GM18499 (cell line): ENCODE measurements around the gene RAB20.

Experiments used
- ATAC-seq: cut with Tn5 transposase; IDR thresholded peaks from one replicate; pipeline ENCODE4 v1.9.1; 2021; ENCODE audit warnings: moderate number of reproducible peaks; ENCODE audit not compliant: insufficient read depth, unreplicated experiment

Gene RAB20

GRCh38 chr13:110556224-110556606 is 5.3 kb downstream of the RAB20 start:
- ATAC-seq = no peak

- no peak for ATAC-seq
Observed at GRCh38 chr13:110555601-110556223, 5.8 kb downstream of the RAB20 start.

GRCh38 chr13:110554946-110555345 is 6.6 kb downstream of the RAB20 start:
- ATAC-seq = no peak

GRCh38 chr13:110554227-110554836 is 7.2 kb downstream of the RAB20 start:
- no peak for ATAC-seq

GRCh38 chr13:110553417-110553816 is 8.1 kb downstream of the RAB20 start:
- no peak for ATAC-seq

GRCh38 chr13:110552767-110553166 is 8.8 kb downstream of the RAB20 start:
- no peak for ATAC-seq

- no peak for ATAC-seq
Observed at GRCh38 chr13:110551284-110551683, 10.2 kb downstream of the RAB20 start.

GRCh38 chr13:110549795-110550160 is 11.7 kb downstream of the RAB20 start:
- no peak for ATAC-seq

GRCh38 chr13:110548891-110549794 is 12.4 kb downstream of the RAB20 start:
- ATAC-seq = no peak

- ATAC-seq = no peak
Observed at GRCh38 chr13:110546926-110547325, 14.6 kb downstream of the RAB20 start.

- no peak for ATAC-seq
Observed at GRCh38 chr13:110546378-110546777, 15.1 kb downstream of the RAB20 start.

GRCh38 chr13:110542169-110542796 is 19.2 kb downstream of the RAB20 start:
- no peak for ATAC-seq

GRCh38 chr13:110541526-110541920 is 20.0 kb downstream of the RAB20 start:
- ATAC-seq = no peak

GRCh38 chr13:110540871-110541525 is 20.5 kb downstream of the RAB20 start:
- ATAC-seq = no peak

- no peak for ATAC-seq
Observed at GRCh38 chr13:110539894-110540293, 21.6 kb downstream of the RAB20 start.

- ATAC-seq = no peak
Observed at GRCh38 chr13:110538632-110539031, 22.9 kb downstream of the RAB20 start.

- no peak for ATAC-seq
Observed at GRCh38 chr13:110536006-110536693, 25.4 kb downstream of the RAB20 start.

- ATAC-seq = no peak
Observed at GRCh38 chr13:110535526-110535925, 26.0 kb downstream of the RAB20 start.

- no peak for ATAC-seq
Observed at GRCh38 chr13:110533771-110534670, 27.5 kb downstream of the RAB20 start.
